K562 (cell line): ENCODE data around the gene RNF207. TPM values are rescaled to one million over a fixed set of nuclear protein-coding genes. Genes with fewer than 3 reads are reported as not detected.
"Not testable (repeated sequence)": the region's sequence is repeated elsewhere in the genome, so short reads cannot be mapped to it uniquely, and the experiment has no call there.

Experiments used
- ATAC-seq: fragments of 200-7000 bp; cut with Tn5 transposase; 3 replicates; pipeline ENCODE4 v1.9.1; 2020; ENCODE audit warnings: moderate library complexity
- BruUV-seq: library from RNA; stranded (reverse); fragments of 400-500 nt; replicated peaks from 2 replicates; lab custom pipeline; 2021; lab: Mats Ljungman, UMichigan
- CTCF ChIA-PET: fragments of 300-600 bp; formaldehyde crosslinking; extraction: SDS; loops from one replicate; lab custom pipeline; 2021; ENCODE audit warnings: low intra/inter-chr PET ratio; lab: Yijun Ruan, JAX
- POLR2A ChIA-PET: fragments of 300-600, 350-650 bp; sonication (Branson Sonifier 250); formaldehyde crosslinking; extraction: SDS; loops from one replicate; lab custom pipeline; 2021; ENCODE audit warnings: antibody characterized with exemption, inconsistent platforms; lab: Yijun Ruan, JAX
- DNase-seq, 4 experiments: peaks; one replicate each; pipeline versions ENCODE4 v3.0.0 to v3.0.0-alpha.2; 2011 to 2018; ENCODE audit warnings: low spot score in 3 of 4, mixed read lengths in 3 of 4; ENCODE audit errors: extremely low read depth in 1 of 4
- FAIRE-seq: peaks from 2 replicates; lab custom pipeline; 2011; peaks lifted over from hg19 to GRCh38; lab: Jason Lieb, UNC
- H2AFZ ChIP-seq: 2 replicates; pipeline ENCODE4 v1.6.0; 2011; ENCODE audit warnings: low read depth, low read length, control low read depth, inconsistent platforms
- H3K27ac ChIP-seq: fragments of 200-600 bp; 3 replicates; pipeline ENCODE4 v1.8.0; 2011; ENCODE audit warnings: low read depth, mild to moderate bottlenecking, control low read depth, inconsistent platforms, low read length, moderate library complexity, mixed read lengths; ENCODE audit errors: extremely low read depth
- H3K27me3 ChIP-seq, 2 experiments: fragments of 300-600 bp in 1 of 2; 2 replicates in 1 of 2; 3 replicates in 1 of 2; pipeline versions ENCODE4 v1.6.0 to v1.8.0; 2011; ENCODE audit warnings: inconsistent platforms in 2 of 2, low read length in 2 of 2, mild to moderate bottlenecking in 1 of 2, mixed read lengths in 1 of 2, moderate library complexity in 1 of 2; ENCODE audit not compliant: control insufficient read depth in 2 of 2, insufficient read depth in 2 of 2
- H3K36me3 ChIP-seq: fragments of 300-600 bp; 3 replicates; pipeline ENCODE4 v1.8.0; 2011; ENCODE audit warnings: mild to moderate bottlenecking, low read length, inconsistent platforms; ENCODE audit not compliant: control insufficient read depth, insufficient read depth
- H3K4me1 ChIP-seq, 2 experiments: fragments of 200-600 bp in 1 of 2; replicated peaks in 1 of 2; 2 replicates in 1 of 2; 3 replicates in 1 of 2; pipeline versions ENCODE4 v1.5.1 to v1.8.0; 2011; ENCODE audit warnings: inconsistent platforms in 2 of 2, low read length in 2 of 2, mild to moderate bottlenecking in 1 of 2, mixed read lengths in 1 of 2, moderate library complexity in 1 of 2; ENCODE audit not compliant: control insufficient read depth in 2 of 2, insufficient read depth in 2 of 2
- H3K4me2 ChIP-seq: 2 replicates; pipeline ENCODE4 v1.6.1; 2011; ENCODE audit warnings: low read length, control low read depth, inconsistent platforms, mixed read lengths; ENCODE audit not compliant: insufficient read depth
- H3K4me3 ChIP-seq: fragments of 200-600 bp; sonication (generic), shearing (Covaris generic); 2 replicates; pipeline ENCODE4 v1.5.1; 2016; ENCODE audit warnings: control low read depth, inconsistent platforms
- H3K79me2 ChIP-seq: fragments of 200-600 bp; 3 replicates; pipeline ENCODE4 v1.8.0; 2011; ENCODE audit warnings: low read length, inconsistent platforms; ENCODE audit not compliant: control insufficient read depth, insufficient read depth
- H3K9ac ChIP-seq, 2 experiments: 2 replicates each; pipeline versions ENCODE4 v1.6.0 to v1.6.1; 2011; ENCODE audit warnings: low read depth in 2 of 2, low read length in 2 of 2, control low read depth in 1 of 2, inconsistent platforms in 1 of 2, mild to moderate bottlenecking in 1 of 2, mixed read lengths in 1 of 2; ENCODE audit not compliant: insufficient read depth in 1 of 2
- H3K9me1 ChIP-seq: one replicate; pipeline ENCODE4 v1.6.0; 2011; ENCODE audit warnings: inconsistent platforms, mild to moderate bottlenecking, low read length, moderate library complexity; ENCODE audit not compliant: control insufficient read depth, insufficient read depth
- H3K9me3 ChIP-seq: replicated peaks from 2 replicates; pipeline ENCODE4 v1.5.1; 2011; ENCODE audit warnings: low read depth, low read length, inconsistent platforms; ENCODE audit not compliant: control insufficient read depth, insufficient read depth
- H4K20me1 ChIP-seq: replicated peaks from 2 replicates; pipeline ENCODE4 v1.6.1; 2011; ENCODE audit warnings: low read length, inconsistent platforms, mixed read lengths; ENCODE audit not compliant: control insufficient read depth, insufficient read depth
- CEBPB ChIP-seq: fragments of 450-650 bp; IDR thresholded peaks from 2 replicates; pipeline ENCODE4 v1.6.1; 2016; ENCODE audit warnings: missing genetic modification characterization, missing compliant biosample characterization
- FOS ChIP-seq: IDR thresholded peaks from 3 replicates; pipeline ENCODE4 v1.6.1; 2011; ENCODE audit not compliant: insufficient read length; ENCODE audit errors: extremely low read depth
- POLR2G ChIP-seq: fragments of 200-400 bp; formaldehyde crosslinking; IDR thresholded peaks from 2 replicates; pipeline ENCODE4 v1.6.1; 2017; ENCODE audit warnings: low read depth, mild to moderate bottlenecking, antibody characterized with exemption, low read length, moderate library complexity
- PRMT5 ChIP-seq: sonication (generic); formaldehyde crosslinking; IDR thresholded peaks from 2 replicates; pipeline ENCODE4 v1.5.0; 2020; ENCODE audit warnings: missing genetic modification reagents
- WGBS: fragments of 100-300 bp; shearing (Covaris generic); methylation state at CpG from one replicate; pipeline ENCODE4 v1.1.6; 2016; ENCODE audit warnings: low coverage, mixed read lengths; ENCODE audit not compliant: insufficient coverage; ENCODE audit errors: missing lambda C conversion rate; 5-methylcytosine and 5-hydroxymethylcytosine counted together
- in situ Hi-C: fragments of 300-500 bp; cut with MboI; formaldehyde crosslinking; loops from 4 replicates; pipeline ENCODE4 v1.15.0; 2018; ENCODE audit warnings: inconsistent platforms, mixed read lengths
- intact Hi-C: fragments of 100-400 bp; cut with micrococcal nuclease; formaldehyde crosslinking; loops from 2 replicates; pipeline ENCODE4 v1.14.2; 2022
- polyA plus RNA-seq, 8 experiments: library from polyadenylated mRNA; depleted of rRNA in 4 of 8; stranded (reverse) in 5 of 8; unstranded in 3 of 8; fragments of >200 nt; fragmentation: Nextera tagmentation in 2 of 8; fragmentation: Illumina TruSeq in 1 of 8; extraction: Ambion mirVana in 2 of 8; extraction: Trizol in 1 of 8; gene quantifications; 2 replicates each; pipeline versions ENCODE4 v1.2.1 to v1.2.3, GENCODE V29; 2011 to 2014; ENCODE audit warnings: inconsistent platforms in 1 of 8, missing spikeins in 1 of 8
- total RNA-seq, 7 experiments: library from RNA; depleted of rRNA in 6 of 7; stranded (reverse); fragments of >200 nt in 6 of 7; fragmentation: Illumina TruSeq in 2 of 7; extraction: Trizol in 2 of 7; gene quantifications; 2 replicates each; pipeline versions ENCODE4 v1.2.1 to v1.2.3, GENCODE V29; 2011 to 2021; ENCODE audit warnings: low replicate concordance in 1 of 7
- TF ChIP-seq, protein P1 (sequence below): IDR thresholded peaks from 2 replicates; pipeline ENCODE4 v1.6.1; 2016; ENCODE audit warnings: missing genetic modification characterization, missing compliant biosample characterization

The RNF207 gene
- total and polyA plus RNA-seq, 9 of the 15 experiments (the other 6 are each of a cell fraction or from before 2014, with no cell fraction given) = 2.7 to 30.6 (median 12.9) TPM

DNA sequence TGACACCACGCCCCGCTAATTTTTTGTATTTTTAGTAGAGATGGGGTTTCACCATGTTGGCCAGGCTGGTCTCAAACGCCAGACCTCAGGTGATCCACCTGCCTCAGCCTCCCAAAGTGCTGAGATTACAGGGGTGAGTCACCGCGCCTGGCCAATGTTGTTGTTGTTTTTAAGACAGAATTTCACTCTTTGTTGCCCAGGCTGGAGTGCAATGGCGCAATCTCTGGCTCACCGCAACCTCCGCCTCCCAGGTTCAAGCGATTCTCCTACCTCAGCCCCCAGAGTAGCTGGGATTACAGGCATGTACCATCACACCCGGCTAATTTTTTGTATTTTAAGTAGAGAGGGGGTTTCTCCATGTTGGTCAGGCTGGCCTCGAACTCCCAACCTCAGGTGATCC is 13.7 kb downstream of the RNF207 start:
- H3K4me1 ChIP-seq, H4K20me1 ChIP-seq, ATAC-seq, DNase-seq, H3K4me3 ChIP-seq, H3K9me3 ChIP-seq, H3K27me3 ChIP-seq, H3K4me2 ChIP-seq, intact Hi-C loops, BruUV-seq, CTCF ChIA-PET, H2AFZ ChIP-seq, H3K9ac ChIP-seq, in situ Hi-C loops, H3K79me2 ChIP-seq, H3K9me1 ChIP-seq, H3K27ac ChIP-seq, FAIRE-seq: not testable (repeated sequence)
- WGBS = 74% methylated on average over 11 of the region's 11 CpGs
- peak; percentile 30; the same call in 1 of the 2 replicates for TF ChIP-seq CEBPB (tag)
- TF ChIP-seq POLR2G = 0 out of 2 replicates have a peak, but pooled peaks have one; percentile 25
- peaks cover 57% of the 10 kb centered on the region; the same call in 2 of the 3 replicates for H3K36me3 ChIP-seq
- POLR2A ChIA-PET = interaction anchor here (0.9 kb wide), 1 partner anchor 8 kb away, joined by 3 read pairs; no protein-coding TSS in a partner anchor

DNA sequence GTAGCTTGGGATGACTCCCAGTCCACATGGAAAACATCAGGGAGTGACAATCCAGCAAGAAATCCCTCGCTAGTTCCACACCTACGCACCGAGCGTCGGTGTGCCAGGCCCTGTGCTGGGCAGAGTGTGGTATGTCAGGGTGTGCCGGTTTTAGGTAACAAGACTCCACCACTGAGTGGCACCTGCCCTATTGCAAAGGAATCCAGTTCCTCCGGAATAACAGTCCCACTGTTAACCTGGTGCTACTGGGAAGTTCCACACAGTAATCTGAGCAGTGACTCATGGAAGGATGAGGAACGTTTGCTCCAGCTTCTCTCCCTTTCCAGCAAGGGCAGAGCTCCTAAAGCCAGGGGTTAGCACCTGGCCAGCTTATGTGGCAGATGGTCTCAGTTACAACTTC is 14.3 kb downstream of the RNF207 start:
- intact Hi-C loops (no loop called here), in situ Hi-C loops (no loop called here)
- H3K27me3 ChIP-seq = no peaks in the 10 kb centered on the region
- H3K9ac ChIP-seq = no peak overlapping the region
- 0 out of 2 replicates have a peak, but pooled peaks cover 2% of the 10 kb centered on the region for H4K20me1 ChIP-seq
- H3K4me3 ChIP-seq = no peak overlapping the region
- H3K79me2 ChIP-seq = no peaks in the 10 kb centered on the region
- H3K9me1 ChIP-seq = no peaks in the 10 kb centered on the region
- WGBS = 85% methylated on average over 8 of the region's 8 CpGs
- ChIA-PET CTCF (no interaction called here), POLR2A (interaction anchor here (0.9 to 2.5 kb wide), 5 partner anchors 10 to 64 kb away, joined by 3 to 9 read pairs (median 6); partner anchors contain the start of gene ICMT)
- H3K27ac ChIP-seq = no peak overlapping the region
- no TSS peak for BruUV-seq
- H2AFZ ChIP-seq = no peak overlapping the region
- no peak for DNase-seq
- H3K36me3 ChIP-seq = peaks cover 63% of the 10 kb centered on the region; the same call in 2 of the 3 replicates
- H3K4me2 ChIP-seq = no peak overlapping the region
- ATAC-seq = no peak
- peaks cover 0 to 6% of the 10 kb centered on the region in 2 experiments; a peak in 2 of 5 replicates for H3K4me1 ChIP-seq
- FAIRE-seq = no peak
- H3K9me3 ChIP-seq = no peaks in the 10 kb centered on the region
- TF ChIP-seq, protein P1, sequence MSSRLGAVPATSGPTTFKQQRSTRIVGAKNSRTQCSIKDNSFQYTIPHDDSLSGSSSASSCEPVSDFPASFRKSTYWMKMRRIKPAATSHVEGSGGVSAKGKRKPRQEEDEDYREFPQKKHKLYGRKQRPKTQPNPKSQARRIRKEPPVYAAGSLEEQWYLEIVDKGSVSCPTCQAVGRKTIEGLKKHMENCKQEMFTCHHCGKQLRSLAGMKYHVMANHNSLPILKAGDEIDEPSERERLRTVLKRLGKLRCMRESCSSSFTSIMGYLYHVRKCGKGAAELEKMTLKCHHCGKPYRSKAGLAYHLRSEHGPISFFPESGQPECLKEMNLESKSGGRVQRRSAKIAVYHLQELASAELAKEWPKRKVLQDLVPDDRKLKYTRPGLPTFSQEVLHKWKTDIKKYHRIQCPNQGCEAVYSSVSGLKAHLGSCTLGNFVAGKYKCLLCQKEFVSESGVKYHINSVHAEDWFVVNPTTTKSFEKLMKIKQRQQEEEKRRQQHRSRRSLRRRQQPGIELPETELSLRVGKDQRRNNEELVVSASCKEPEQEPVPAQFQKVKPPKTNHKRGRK (tag) = no peak
- TF ChIP-seq PRMT5 (CRISPR knock-in tag) (no peak), FOS (no peak)
